NCI-H748 (cell line): ENCODE measurements around the gene HNRNPK.
"Not testable (repeated sequence)": the region's sequence is repeated elsewhere in the genome, so short reads cannot be mapped to it uniquely, and the experiment has no call there.

Experiments used
- DNase-seq: peaks from one replicate; lab custom pipeline; 2025; ENCODE audit not compliant: unreplicated experiment; lab: John Stamatoyannopoulos, UW

The HNRNPK gene

DNA sequence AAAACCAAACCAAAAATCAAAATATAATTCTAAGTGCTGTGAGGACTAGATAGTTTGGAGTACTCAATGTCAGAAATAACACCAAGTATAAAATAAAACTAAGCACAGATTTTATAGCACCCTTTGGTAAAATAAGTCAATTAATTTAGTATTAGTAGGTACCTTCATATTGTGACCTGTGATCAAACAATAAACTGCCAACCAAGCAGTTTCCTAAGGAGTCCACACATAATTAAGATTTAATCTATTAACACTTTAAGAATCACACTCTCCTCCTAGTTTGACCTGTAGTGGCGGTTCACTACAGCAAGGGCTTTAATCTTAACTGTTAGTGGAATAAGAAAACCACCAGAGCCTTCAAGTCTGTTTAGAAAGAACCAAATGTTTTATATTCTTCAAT, 2.8 kb downstream of the HNRNPK start:
- no peak for DNase-seq

DNA sequence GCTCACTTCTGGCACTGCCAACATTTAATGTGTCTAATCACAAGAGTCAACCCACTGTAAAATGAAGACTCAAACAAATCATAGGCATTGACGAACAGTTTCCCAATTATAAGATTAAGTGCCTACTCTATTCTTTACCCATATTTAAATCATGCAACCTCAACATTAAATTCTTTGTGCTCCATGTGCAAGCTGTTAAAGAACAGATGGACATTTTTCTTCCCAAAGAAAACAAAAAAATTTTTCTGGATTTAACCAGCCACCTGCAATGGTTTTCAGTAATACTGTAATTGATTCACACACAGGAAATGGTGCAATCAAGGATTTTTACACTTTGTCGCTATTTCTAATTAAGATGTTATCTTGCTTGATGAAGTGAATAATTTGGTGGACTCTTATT, 3.6 kb downstream of the HNRNPK start:
- DNase-seq: no peak

DNA sequence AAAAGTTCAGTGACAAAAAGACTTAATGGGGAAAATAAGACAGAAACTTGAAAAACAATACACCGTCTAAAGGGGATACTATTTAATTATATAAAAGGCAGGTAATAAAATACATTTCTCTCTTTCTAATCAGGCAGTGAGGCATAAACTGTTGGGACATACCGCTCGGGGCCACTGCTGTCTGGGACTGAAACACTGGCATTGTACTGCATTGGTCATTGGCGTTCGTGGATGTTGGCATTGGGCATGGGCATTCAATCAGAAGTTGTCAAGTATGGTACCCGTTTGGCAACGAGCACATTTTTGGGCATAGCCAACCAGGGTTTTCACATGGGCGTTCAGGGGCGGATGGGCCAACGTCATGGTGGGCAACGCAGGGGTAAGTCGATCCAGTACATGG, 4.7 kb downstream of the HNRNPK start:
- no peak for DNase-seq

DNA sequence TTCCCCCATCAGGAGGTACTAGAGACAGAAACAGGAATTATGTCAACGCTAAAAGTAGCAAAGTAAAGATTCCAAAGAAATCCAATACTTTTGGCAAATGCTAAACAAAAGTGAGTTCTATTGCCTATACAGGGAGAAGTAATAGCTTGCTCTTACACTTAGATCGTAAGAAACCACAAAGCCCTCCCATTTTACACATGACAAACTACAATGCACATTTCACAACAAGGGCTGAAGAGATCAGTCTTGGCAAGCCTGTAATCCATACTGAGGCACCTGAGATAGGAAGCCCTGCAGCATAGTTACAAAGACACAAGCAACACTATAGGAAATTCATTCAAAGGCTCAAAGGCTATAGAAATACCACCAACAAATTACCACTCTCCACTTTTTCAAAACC, 7.7 kb downstream of the HNRNPK start:
- no peak for DNase-seq

DNA sequence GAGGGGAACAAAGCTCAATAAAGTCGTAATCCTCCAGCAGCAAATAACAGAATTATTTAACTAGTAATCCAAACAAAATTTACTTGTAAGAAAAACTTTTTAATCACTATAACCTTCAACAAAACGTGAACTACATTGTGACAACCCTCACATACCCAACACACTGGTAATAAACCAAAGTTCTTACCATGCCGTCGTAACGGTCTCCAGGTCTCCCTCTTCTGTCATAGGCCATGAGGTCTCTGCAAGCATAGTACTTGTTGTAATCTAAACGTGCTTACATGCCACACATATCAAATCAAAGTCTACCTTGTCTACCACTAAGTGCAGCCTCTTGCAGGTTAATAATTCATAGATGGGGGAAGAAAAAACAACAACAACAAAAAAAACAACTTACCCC, 8.5 kb downstream of the HNRNPK start:
- no peak for DNase-seq

DNA sequence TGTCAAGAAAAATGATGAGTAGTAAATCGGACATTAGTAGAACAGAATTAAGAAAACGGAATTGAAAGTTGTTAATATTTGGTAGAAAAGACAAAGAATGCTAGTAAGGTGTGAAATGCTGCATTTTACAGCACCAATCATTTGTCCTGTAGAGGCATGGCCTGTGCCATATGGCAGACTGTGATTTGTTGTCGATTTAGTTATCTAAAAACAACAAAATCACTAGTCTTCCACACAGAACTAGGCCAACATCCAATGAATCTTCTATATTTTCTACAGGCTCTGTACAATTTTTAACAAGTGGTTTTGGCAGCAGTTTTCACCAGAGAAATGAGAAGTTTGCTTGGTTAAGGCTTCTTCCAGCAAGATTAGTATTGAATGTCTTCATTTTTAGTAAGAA, 10.4 kb downstream of the HNRNPK start:
- DNase-seq: no peak

DNA sequence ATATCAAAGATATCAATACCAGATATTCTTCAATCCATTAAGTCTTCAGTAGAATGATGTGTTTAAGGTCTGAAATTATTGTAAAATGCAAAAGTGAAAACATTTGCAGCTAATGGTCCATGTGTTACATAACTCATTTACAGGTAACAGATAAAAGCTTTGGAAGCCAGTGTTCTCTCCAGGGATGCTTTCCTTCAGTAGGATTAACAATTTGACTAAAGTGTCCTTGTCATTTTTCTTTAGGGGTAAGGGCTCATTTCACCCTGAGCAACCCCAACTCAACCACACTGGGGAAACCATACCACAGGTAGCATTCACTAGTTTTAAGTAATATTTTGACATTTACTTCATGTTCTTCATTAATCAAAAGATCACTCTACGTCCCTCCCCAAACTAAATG, 12.9 kb downstream of the HNRNPK start:
- no peak for DNase-seq

DNA sequence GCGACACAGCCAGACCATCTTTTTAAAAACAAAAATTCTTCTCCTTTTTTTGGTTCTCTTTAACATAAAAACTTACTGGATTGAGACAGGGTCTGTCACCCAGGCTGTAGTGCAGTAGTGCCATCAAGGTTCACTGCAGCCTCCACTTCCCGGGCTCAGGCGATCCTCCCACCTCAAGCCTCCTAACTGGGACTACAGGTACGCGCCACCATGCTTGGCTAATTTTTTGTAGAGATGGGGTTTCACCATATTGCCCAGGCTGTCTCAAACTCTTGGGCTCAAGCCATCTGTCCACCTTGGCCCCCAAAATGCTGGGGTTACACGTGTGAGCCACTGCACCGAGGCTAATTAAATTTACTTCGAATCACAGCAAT, 13.8 kb downstream of the HNRNPK start:
- no peak for DNase-seq

DNA sequence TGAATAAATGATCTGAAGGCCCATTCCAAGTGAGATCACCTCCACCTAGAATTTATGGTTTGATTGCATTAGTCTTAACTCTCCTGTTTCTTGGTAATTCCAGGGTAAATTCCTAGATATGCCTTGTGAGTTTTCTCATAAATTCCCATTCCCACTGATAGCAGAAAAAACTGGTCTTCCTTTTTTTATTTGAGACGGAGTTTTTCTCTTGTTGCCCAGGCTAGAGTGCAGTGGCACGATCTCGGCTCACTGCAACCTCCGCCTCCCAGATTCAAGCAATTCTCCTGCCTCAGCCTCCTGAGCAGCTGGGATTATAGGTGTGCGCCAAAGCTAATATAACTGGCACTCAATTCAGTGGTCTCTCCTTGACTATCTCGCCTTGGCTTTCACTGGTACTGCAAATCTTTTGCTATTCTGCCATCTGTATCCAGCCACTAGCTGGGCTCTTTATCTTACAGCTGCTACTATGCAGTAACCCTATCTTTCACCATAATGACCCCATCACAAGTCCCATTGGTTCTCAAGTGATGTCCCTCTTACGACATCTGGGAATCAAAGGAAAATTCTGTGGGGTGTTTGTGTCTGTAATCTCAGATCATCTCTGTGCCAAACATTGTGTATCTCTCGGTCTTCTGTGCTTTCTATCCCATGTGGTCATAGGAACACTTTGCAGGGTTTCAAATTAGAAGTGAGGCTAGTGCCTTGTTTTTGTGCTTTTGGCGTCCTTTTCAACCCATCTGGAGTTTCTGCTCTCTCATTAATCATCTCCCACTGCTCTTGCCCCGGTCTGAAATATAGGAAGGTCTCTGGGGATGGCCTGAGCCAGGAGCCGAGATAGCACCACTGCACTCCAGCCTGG, 14.4 kb downstream of the HNRNPK start:
- DNase-seq: peak; percentile 38

DNA sequence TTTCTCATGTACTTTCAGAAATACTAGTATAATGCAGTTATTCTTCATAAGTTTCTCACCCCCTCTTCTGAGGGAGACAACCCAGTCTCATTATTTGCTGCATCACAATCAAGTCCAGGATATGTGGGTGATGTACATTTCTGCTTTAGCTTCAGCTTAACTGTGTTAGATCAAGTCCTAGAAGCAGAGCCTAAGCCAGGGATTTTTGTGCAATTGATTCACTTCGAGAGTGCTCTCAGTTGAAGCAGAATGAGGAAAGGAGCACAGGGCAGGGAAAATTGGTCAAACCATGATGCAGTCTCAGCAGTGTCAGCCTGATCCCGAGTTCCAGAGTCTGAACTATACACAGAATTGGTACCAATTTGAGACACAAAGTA, 15.1 kb downstream of the HNRNPK start:
- DNase-seq: peak; percentile 17

DNA sequence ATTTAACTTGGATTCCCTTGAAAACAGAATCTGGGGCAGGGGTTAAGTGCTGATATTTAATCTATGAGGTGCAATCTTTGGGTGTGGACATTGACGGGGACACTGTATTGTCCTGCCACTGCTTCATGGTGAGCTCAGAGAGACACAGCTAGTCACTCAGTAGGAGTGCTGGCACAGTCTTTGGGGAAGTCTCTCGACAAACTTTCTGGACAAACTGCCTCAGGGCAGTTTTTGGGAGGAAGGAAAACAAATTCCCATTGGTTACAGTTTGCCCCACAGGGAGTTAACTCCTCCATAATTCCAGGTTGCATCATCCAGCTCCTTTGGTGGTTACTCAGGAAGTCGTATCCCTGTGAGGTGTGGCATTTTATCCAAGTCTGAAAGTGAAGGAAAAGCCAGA, 17.9 kb downstream of the HNRNPK start:
- DNase-seq: no peak

DNA sequence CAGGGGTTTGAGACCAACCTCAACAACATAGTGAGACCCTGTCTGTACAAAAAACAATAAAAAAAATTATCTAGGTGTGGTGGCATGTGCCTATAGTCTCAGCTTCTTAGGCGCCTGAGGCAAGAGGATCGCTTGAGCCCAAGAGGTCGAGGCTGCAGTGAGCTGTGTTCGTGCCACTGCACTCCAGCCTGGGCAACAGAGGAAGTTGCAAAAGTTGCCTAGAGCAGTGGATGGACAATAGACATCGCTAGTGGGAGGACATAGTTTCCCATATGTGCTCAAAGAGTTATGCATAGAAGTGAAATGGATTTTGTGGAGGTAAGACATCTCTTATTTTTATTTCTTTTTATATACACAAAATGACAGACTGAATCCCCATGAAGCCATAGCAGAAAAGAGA, 19.0 kb downstream of the HNRNPK start:
- no peak for DNase-seq

DNA sequence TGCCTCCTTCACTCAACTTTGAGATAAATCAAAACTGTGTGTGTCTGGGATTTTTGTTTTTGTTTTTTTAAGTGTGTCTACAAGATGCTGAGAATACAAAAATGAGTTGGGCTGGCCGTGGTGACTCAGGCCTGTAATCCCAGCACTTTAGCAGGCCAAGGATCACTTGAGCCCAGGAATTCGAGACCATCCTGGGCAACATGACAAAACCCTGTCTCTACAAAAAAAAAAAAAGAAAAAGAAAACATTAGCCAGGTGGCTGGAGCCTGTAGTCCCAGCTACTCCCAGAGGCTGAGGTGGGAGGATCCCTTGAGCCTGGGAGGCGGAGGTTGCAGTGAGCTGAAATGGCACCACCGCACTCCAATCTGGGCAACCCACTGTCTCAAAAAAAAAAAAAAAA, 21.0 kb downstream of the HNRNPK start:
- DNase-seq: no peak

DNA sequence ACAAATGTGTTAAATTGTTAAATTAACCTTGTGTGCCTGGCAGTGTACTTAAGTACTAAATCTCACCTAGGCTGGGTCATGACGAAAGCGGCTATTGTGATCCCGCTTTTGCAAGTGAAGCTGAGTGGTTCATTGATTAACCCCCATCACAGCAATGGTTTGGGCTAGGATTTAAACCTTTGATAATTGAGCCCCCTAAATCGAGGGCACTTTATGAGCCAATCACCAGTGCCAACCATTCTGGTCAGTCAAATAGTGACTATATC, 22.8 kb downstream of the HNRNPK start:
- peak; percentile 55 for DNase-seq

DNA sequence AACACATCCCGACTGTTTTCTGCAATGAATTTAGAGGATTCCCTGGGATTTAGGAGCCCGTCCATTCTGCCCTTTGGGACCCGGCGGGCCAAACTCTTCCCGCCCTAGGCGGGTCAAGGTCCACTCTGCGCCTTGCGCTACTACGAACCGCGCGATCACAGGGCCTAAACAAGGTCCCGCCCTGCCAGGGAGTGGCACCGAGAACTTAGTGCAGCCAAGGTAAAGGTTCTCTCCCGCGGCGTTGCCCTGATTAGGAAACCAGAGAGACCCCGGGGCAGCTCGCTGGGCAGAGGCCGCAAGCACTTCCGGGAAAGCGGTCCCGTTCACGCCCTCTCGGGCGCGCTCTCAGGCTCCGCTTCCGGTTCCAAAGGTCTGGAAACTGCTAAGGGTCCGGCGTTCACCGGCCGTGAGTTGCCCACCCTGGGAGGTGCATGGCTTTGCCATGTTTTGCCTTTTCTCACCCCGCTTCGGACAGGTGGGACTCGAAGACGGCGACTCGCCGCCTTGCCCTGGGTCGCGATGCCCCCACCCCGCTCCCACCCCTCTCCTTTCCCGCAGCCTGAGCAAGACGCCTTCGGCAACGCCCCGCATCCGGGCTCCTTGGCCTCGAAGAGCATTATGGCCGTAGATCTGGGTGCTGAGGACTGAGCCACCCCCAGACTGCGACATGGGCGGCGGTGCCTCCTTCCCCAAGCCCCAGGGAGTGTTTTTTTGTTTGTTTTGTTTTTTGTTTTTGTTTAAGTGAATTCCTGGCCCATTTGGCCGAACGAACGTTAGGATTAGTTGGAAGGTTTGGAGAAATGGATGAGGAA, 23.4 kb downstream of the HNRNPK start:
- peak; percentile 86 for DNase-seq

DNA sequence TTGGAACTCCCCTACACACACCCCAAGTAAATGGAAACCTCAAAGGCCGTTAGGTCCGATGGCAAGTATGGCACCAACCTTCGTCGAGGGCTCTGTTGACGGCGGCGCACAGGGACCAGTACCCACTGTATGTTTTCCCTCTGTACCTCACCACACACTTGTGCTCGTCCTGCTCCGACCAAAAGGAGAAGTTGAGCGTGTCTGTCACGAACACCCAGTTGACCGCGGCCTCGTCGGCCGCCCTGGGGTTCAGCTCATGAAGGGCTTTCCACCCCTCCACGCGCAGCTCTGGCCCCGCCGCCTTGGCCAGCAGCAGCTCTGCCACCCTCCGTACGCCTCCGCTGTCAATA, 24.0 kb downstream of the HNRNPK start:
- DNase-seq: peak; percentile 49

DNA sequence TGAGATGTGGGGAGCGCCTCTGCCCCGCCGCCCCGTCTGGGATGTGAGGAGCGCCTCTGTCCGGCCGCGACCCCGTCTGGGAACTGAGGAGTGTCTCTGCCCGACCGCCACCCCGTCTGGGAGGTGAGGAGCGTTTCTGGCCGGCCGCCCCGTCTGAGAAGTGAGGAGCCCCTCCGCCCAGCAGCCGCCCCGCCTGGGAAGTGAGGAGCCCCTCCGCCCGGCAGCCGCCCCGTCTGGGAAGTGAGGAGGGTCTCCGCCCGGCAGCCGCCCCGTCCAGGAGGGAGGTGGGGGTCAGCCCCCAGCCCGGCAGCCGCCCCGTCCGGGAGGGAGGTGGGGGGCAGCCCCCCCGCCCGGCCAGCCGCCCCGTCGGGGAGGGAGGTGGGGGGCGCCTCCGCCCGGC, 31.9 kb downstream of the HNRNPK start:
- not testable (repeated sequence) for DNase-seq

DNA sequence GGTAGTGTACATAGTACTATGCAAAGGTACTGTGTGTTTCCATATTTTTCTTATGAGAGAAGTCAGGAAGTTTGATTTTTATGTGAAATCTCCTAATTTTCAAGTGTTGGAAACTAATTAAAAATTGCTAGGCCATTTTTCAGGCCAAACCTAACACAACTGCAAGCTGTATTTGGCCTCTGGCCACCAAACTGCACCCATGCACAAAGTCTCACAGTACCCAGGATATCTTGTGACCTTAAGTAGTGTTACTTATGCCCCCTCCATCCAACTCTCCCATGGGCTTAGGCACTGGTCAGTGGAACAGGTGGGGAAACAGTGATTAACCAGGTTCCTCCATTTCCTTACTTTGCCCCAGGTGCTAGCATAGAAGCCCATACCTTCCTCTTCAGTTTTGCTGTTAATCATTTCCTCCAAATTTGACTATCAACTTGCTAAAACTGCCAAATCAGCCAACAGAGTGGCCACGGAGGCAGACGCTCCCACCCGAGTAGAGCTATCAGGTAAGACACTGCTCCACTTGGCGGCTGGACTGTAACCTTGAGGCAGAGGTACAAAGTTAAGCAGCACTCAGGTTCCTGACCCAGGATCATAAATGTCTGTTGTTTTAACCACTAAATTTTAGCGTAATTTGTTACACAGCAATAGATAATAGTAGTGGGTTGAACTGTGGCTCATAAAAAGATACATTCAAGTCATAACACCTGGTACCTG, 39.3 kb downstream of the HNRNPK start:
- no peak for DNase-seq

DNA sequence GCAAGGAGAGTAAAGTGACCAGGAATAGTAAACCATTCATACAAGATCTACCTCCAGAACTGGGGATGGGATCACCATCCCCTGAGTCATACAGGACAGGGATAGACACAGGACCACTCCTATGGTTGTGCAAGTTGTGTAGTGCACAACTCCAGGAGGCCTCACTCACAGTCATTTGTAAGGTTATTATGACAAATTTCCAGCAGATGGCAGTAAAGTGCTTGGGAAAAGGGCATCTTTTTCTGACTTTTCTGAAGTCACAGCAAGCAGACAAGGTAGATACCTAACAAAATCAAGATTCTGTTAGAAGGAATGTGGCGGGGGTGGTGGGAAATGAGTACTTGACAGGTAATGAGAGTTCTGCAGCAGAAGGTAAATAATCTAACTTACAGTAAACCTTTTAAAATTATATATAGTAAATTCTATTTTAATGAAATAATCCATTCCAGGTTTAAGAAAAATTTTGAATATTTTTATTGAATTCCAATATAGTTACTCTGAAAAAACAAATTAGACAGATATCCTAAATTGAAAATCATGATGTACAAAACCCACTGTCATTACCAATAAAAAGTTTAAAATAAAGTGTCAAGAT, 42.1 kb downstream of the HNRNPK start:
- peak; percentile 75 for DNase-seq

DNA sequence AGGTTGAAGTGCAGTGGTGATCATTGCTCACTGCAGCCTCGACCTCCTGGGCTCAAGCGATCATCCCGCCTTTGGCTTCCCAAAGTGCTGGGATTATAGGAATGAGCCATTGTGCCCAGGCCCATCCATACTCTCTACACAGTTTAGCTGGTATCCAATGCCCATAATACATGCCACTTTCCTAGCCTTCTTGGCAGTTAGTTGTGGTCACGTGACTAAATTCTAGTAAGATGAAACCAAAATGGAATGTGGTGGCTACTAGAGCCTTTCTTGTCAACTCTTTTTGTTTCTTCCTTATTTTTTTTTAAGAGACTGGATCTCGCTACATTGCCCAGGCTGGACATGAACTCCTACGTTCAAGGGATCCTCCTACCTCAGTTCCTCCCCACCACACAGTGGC, 43.5 kb downstream of the HNRNPK start:
- DNase-seq: no peak

DNA sequence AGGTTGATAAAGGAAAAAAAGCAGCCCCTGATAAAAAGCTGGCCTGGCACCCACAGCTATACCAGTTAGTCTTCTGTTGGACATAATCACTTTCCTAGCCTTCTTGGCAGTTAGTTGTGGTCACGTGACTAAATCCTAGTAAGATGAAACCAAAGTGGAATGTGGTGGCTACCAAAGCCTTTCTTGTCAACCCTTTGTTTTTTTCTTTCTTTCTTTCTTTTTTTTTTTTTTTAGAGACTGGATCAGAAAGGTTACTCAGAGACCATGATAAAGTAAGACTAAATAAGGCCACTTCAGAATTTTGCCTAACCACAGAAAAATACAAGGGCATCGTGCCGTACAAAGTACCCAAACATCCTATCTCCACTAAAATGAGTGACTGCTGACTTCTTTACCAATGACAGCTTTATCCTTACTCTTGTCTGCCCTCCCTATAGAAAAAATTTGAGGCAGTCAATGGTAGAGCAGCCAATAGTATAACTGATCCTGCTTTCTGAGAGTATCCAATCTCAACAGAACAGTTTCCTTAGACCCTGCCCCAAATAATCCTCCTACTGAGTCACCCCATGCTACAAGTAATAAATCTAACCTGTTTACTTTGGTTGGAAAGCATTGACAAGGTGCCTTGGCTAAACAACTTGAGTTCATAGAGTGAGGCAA, 44.6 kb downstream of the HNRNPK start:
- DNase-seq: no peak
